HepG2 (cell line): Measurements from ENCODE around the gene HES7. TPM values are rescaled to one million over a fixed set of nuclear protein-coding genes. Genes with fewer than 3 reads are reported as not detected.

Experiments
- ATF7-NPFF ChIP-seq: sonication (generic); formaldehyde crosslinking; IDR thresholded peaks from 2 replicates; pipeline ENCODE4 v1.8.1; 2023; ENCODE audit warnings: mild to moderate bottlenecking, low read depth, missing genetic modification reagents, moderate library complexity
- CAMTA2 ChIP-seq: sonication (generic); formaldehyde crosslinking; IDR thresholded peaks from 2 replicates; pipeline ENCODE4 v1.4.0; 2020; ENCODE audit warnings: mild to moderate bottlenecking, missing genetic modification reagents, borderline replicate concordance
- MAF1 ChIP-seq: sonication (generic); formaldehyde crosslinking; IDR thresholded peaks from 2 replicates; pipeline ENCODE4 v1.5.0; 2020; ENCODE audit warnings: missing genetic modification reagents, borderline replicate concordance
- MTF1 ChIP-seq: sonication (generic); formaldehyde crosslinking; IDR thresholded peaks from 2 replicates; pipeline ENCODE4 v1.5.0; 2020; ENCODE audit warnings: missing genetic modification reagents
- PITX1 ChIP-seq: sonication (generic); formaldehyde crosslinking; IDR thresholded peaks from 2 replicates; pipeline ENCODE4 v1.5.1; 2020; ENCODE audit warnings: mild to moderate bottlenecking, missing genetic modification reagents
- RBAK ChIP-seq: sonication (generic); formaldehyde crosslinking; IDR thresholded peaks from 2 replicates; pipeline ENCODE4 v1.5.1; 2020; ENCODE audit warnings: mild to moderate bottlenecking, missing genetic modification reagents
- RFX3 ChIP-seq: IDR thresholded peaks from 2 replicates; pipeline ENCODE4 v1.6.1; 2016; ENCODE audit warnings: missing biosample characterization, missing genetic modification reagents
- SP2 ChIP-seq: sonication (generic); formaldehyde crosslinking; IDR thresholded peaks from 2 replicates; pipeline ENCODE4 v1.5.1; 2020; ENCODE audit warnings: mild to moderate bottlenecking, missing genetic modification reagents
- TCF7L2 ChIP-seq: IDR thresholded peaks from 2 replicates; pipeline ENCODE4 v1.6.1; 2011; ENCODE audit warnings: mild to moderate bottlenecking, low read depth, low read length, moderate library complexity
- ZBTB3 ChIP-seq: sonication (generic); formaldehyde crosslinking; IDR thresholded peaks from 2 replicates; pipeline ENCODE4 v1.4.0; 2020; ENCODE audit warnings: low read depth, mild to moderate bottlenecking, moderate library complexity, missing genetic modification reagents, borderline replicate concordance
- ZNF225 ChIP-seq: sonication (generic); formaldehyde crosslinking; IDR thresholded peaks from 2 replicates; pipeline ENCODE4 v1.4.0; 2020; ENCODE audit warnings: mild to moderate bottlenecking, missing genetic modification reagents
- polyA plus RNA-seq, 8 experiments: library from polyadenylated mRNA; depleted of rRNA in 3 of 8; stranded (reverse) in 7 of 8; unstranded in 1 of 8; fragments of >200 nt; fragmentation: Illumina TruSeq in 4 of 8; extraction: Trizol in 4 of 8; gene quantifications; 2 replicates each; pipeline versions ENCODE4 v1.2.1 to v1.2.3, GENCODE V29; 2011 to 2016; ENCODE audit warnings: low read depth in 4 of 8, missing spikeins in 1 of 8, mixed read lengths in 1 of 8; ENCODE audit not compliant: insufficient read depth in 1 of 8
- total RNA-seq, 5 experiments: library from RNA; depleted of rRNA; stranded (reverse); fragments of >200 nt; fragmentation: Illumina TruSeq; extraction: Trizol; gene quantifications; 2 replicates each; pipeline ENCODE4 v1.2.3, GENCODE V29; 2016; ENCODE audit warnings: low read depth in 1 of 5
- TF ChIP-seq, protein P1 (sequence below): sonication (generic); formaldehyde crosslinking; IDR thresholded peaks from 2 replicates; pipeline ENCODE4 v1.4.0; 2020; ENCODE audit warnings: mild to moderate bottlenecking, missing genetic modification reagents

HES7 gene
- total and polyA plus RNA-seq, 2 of the 13 experiments (the other 11 are each of a cell fraction or from before 2014, with no cell fraction given), result not detected

DNA sequence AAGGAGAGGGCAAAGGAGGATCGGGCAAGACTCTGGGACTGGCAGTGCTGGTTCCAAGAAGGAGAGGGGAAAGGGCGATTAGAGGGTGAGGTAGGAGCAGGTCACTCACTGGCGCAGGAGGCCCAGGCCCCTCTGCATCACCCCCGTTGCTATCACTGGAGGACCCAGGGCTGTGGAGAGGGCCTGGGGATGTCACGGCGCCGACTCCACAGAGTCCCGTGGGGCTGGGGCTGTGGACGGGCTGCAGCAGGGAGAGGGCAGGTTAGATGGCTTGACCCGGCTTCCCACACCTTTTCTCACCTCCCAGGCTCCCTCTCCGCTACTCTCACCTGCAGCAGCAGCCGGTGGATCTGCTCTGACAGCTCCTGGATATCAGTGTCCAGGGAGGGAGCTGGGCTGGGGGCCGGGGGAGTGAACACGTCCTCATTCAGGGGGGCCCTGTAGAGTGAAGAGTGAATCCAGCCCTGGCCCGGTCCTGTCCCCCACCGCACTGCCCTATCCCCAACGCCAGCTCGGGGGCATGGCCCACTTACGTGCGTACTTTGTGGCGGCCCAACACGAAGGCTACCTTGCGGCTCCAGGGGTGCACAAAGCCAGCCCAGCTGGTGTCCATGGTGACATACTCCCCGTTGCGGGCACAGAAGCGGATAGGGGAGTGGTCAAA is 23.4 kb upstream of the HES7 start (continued):
- TF ChIP-seq, protein P1, sequence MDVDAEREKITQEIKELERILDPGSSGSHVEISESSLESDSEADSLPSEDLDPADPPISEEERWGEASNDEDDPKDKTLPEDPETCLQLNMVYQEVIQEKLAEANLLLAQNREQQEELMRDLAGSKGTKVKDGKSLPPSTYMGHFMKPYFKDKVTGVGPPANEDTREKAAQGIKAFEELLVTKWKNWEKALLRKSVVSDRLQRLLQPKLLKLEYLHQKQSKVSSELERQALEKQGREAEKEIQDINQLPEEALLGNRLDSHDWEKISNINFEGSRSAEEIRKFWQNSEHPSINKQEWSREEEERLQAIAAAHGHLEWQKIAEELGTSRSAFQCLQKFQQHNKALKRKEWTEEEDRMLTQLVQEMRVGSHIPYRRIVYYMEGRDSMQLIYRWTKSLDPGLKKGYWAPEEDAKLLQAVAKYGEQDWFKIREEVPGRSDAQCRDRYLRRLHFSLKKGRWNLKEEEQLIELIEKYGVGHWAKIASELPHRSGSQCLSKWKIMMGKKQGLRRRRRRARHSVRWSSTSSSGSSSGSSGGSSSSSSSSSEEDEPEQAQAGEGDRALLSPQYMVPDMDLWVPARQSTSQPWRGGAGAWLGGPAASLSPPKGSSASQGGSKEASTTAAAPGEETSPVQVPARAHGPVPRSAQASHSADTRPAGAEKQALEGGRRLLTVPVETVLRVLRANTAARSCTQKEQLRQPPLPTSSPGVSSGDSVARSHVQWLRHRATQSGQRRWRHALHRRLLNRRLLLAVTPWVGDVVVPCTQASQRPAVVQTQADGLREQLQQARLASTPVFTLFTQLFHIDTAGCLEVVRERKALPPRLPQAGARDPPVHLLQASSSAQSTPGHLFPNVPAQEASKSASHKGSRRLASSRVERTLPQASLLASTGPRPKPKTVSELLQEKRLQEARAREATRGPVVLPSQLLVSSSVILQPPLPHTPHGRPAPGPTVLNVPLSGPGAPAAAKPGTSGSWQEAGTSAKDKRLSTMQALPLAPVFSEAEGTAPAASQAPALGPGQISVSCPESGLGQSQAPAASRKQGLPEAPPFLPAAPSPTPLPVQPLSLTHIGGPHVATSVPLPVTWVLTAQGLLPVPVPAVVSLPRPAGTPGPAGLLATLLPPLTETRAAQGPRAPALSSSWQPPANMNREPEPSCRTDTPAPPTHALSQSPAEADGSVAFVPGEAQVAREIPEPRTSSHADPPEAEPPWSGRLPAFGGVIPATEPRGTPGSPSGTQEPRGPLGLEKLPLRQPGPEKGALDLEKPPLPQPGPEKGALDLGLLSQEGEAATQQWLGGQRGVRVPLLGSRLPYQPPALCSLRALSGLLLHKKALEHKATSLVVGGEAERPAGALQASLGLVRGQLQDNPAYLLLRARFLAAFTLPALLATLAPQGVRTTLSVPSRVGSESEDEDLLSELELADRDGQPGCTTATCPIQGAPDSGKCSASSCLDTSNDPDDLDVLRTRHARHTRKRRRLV (CRISPR knock-in tag), result no peak
- TF ChIP-seq RFX3 (CRISPR knock-in tag), result no peak
- no peak for TF ChIP-seq MAF1 (CRISPR knock-in tag)
- TF ChIP-seq ZNF225 (CRISPR knock-in tag), result no peak
- TF ChIP-seq CAMTA2 (CRISPR knock-in tag), result no peak
- no peak for TF ChIP-seq SP2 (CRISPR knock-in tag)
- TF ChIP-seq ZBTB3 (CRISPR knock-in tag), result no peak
- no peak for TF ChIP-seq MTF1 (CRISPR knock-in tag)
- TF ChIP-seq PITX1, result no peak
- no peak for TF ChIP-seq ATF7-NPFF (CRISPR knock-in tag)
- TF ChIP-seq RBAK, result no peak
- TF ChIP-seq TCF7L2, result no peak
